GM21367 (cell line): Measurements from ENCODE around the gene CTSE.

Experiments used
- ATAC-seq: cut with Tn5 transposase; IDR thresholded peaks from one replicate; pipeline ENCODE4 v1.9.1; 2021; ENCODE audit not compliant: unreplicated experiment

CTSE gene

DNA sequence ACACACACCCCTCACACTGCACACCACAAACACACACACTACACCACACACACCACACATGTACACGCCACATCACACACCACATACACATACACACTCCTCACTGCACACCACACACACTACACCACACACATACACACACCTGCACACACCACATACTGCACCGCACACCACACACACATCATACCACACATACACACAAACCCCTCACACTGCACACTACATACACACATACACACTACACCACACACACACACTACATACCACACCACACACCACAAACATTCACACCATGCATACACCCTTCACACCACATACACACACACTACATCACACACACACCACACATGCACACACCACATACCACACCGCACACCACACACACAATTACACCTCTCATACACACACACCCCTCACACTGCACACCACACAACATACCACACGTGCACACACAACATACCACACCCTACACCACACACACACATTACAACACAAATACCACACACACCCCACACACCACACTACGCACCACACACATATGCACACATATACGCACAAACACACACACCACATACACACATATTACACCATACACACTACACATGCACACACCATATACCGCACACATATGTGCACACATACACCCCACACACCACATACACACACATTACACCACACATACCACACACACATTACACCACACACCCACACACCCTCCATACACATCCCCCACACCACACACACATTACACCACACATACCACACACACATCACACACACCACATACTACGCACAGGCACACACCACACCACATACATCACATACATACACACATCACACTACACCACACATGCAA, 50.1 kb downstream of the CTSE start:
- ATAC-seq = no peak

DNA sequence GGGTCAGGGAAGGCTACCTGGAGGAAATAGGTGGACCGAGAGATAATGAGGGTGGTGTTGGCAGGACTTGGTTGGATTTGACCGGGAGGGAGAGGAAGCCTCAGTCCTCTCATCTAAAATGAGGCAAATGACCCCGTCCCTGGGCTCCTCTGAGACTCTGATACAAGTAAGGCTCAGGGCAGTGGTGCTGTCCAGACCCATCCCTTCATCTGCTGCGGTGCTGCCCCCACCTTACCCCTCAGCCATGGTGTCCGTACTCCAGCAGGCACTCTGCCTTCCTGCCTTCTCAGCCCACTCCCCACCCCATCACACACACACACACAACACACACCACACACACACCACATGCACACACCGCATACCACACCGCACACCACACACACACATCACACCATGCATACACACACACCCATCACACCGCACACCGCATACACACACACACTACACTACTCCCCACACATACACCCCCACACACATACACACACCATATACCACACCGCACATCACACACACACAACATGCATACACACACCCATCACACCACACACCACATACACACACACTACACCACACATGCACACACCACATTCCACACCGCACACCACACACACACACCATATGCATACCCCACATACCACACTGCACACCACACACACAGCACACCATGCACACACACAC, 51.1 kb downstream of the CTSE start:
- ATAC-seq = no peak

DNA sequence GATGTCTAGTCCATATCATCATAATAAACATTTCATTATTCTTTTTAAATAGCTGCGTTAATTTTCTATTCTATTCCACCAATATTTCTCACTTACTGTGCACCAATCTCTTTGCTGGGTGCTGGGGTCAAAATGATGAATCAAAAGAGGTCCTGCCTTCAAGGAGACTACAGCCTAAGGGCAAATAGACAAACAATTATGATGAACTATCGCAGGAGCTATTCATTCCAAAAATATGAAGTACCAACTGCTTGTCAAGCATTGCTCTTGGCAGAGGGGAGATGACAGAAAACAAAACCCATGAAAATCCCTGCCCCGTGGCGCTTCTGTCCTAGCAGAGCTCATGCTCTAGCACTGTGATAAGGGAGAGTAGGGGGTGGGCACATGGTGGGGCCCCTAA, 51.6 kb downstream of the CTSE start:
- no peak for ATAC-seq

DNA sequence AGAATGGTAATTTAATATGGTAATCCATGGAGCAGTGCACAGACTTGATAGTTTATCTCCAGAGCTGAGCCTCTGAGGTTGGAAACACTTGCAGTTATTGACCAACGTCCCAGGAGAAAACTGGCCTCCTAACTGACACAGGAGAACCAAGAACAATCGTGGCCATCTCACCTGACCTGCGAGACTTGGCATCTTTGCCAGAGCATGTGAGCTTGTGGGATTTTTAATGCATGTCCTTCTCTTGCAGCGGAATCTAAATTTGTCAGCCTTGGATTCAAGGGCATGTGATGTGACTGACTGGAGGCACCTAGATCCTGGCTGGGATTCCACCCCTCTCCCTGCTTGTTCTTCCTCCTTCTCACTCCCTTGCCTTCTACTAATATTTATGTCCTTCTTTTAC, 52.6 kb downstream of the CTSE start:
- ATAC-seq = no peak

DNA sequence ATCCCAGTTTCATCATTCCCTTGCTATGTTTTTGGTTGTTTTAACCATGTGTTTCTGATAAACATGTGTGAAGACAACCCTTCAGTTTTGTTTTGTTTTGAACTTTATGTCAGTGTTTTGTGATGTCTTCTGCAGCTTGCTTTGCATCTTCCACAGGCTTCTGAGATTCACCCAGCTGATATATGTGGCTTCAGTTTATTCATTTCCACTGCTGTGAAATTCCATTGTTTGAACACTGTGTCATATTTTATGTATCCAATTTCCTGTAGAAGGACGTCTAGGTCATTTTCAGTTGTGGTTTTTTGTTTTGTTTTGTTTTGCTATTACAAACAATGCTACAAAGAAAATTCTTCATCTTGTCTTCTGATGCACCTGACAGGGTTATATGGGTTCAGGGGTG, 53.2 kb downstream of the CTSE start:
- no peak for ATAC-seq

- no peak for ATAC-seq
These were observed 54.5 kb downstream of the CTSE start for GRCh38 chr1:205969229-205969628.

- ATAC-seq = no peak
These were observed 56.0 kb downstream of the CTSE start for GRCh38 chr1:205967554-205968335.

- ATAC-seq = no peak
These were observed 58.4 kb downstream of the CTSE start for GRCh38 chr1:205965036-205965884.

GRCh38 chr1:205963352-205964155, 60.1 kb downstream of the CTSE start:
- ATAC-seq = no peak

GRCh38 chr1:205962821-205963221, 60.9 kb downstream of the CTSE start:
- ATAC-seq = no peak

DNA sequence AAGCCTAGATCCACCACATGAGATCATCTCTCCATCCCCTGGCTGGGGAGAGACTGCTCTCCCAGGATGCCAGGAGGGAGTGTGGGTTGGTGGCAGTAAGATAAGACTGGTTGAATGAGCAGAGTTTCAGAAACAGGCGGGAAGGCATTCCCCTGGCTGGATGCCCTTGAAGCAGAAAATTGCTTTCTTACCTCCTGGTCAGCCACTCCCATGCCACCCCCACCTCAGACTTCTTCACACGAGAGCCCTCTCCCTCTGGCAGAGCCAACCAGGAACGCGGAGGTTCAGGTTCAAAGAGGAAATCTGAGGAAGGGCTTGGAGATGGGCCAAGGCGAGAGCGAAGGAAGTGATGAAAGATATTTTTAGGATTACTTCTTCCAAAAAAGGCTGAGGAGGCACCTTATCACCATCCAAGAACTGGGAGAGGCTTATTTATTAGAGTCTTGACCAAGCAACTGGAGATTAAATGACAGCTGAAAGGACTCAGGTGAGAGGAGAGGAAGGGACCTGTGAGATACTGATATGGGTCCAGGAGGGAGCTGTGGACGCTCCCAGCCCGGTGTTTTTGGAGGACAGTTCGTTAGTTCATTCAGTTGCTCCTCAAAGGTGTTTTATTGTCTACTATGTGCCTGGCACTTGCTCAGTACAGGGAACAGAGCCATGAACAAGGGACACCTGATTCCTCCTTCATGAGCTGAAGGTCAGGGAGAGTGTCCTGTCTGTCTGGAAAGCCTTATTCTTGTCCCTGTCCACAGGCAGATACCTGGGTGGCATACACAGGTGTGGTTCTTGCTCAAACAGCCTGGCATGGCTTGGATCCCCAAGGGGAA, 61.5 kb downstream of the CTSE start:
- no peak for ATAC-seq

GRCh38 chr1:205961405-205961804, 62.3 kb downstream of the CTSE start:
- ATAC-seq = no peak

DNA sequence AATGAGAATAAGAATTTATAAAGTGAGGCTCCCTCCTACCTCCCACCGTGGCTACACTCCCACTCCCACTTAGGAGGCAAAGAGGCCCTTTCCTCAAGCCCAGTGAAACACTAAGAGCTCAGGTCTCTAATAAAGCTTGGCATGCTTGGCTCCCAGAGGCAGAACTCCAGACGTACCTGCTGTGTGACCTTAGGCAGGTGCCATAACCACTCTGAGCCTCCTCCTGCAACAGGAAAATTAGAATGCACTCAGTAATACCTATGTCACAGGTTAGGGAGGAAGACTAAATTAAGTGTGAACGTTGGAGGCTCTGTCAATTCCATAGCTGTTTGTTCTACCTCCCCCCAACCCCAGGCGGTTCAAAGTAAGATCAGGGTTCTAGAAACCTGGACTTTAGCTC, 63.9 kb downstream of the CTSE start:
- no peak for ATAC-seq
